K562 (cell line): Measurements from ENCODE around the gene ZNF460. TPM values are rescaled to one million over a fixed set of nuclear protein-coding genes. Genes with fewer than 3 reads are reported as not detected.
"Not testable (repeated sequence)": the region's sequence is repeated elsewhere in the genome, so short reads cannot be mapped to it uniquely, and the experiment has no call there.

Source experiments
- ATAC-seq: fragments of 200-7000 bp; cut with Tn5 transposase; 3 replicates; pipeline ENCODE4 v1.9.1; 2020; ENCODE audit warnings: moderate library complexity
- BruUV-seq: library from RNA; stranded (reverse); fragments of 400-500 nt; replicated peaks from 2 replicates; lab custom pipeline; 2021; lab: Mats Ljungman, UMichigan
- CTCF ChIA-PET: fragments of 300-600 bp; formaldehyde crosslinking; extraction: SDS; loops from one replicate; lab custom pipeline; 2021; ENCODE audit warnings: low intra/inter-chr PET ratio; lab: Yijun Ruan, JAX
- POLR2A ChIA-PET: fragments of 300-600, 350-650 bp; sonication (Branson Sonifier 250); formaldehyde crosslinking; extraction: SDS; loops from one replicate; lab custom pipeline; 2021; ENCODE audit warnings: antibody characterized with exemption, inconsistent platforms; lab: Yijun Ruan, JAX
- DNase-seq, 4 experiments: peaks; one replicate each; pipeline versions ENCODE4 v3.0.0 to v3.0.0-alpha.2; 2011 to 2018; ENCODE audit warnings: low spot score in 3 of 4, mixed read lengths in 3 of 4; ENCODE audit errors: extremely low read depth in 1 of 4
- FAIRE-seq: peaks from 2 replicates; lab custom pipeline; 2011; peaks lifted over from hg19 to GRCh38; lab: Jason Lieb, UNC
- H2AFZ ChIP-seq: 2 replicates; pipeline ENCODE4 v1.6.0; 2011; ENCODE audit warnings: low read depth, low read length, control low read depth, inconsistent platforms
- H3K27ac ChIP-seq: fragments of 200-600 bp; 3 replicates; pipeline ENCODE4 v1.8.0; 2011; ENCODE audit warnings: low read depth, mild to moderate bottlenecking, control low read depth, inconsistent platforms, low read length, moderate library complexity, mixed read lengths; ENCODE audit errors: extremely low read depth
- H3K27me3 ChIP-seq, 2 experiments: fragments of 300-600 bp in 1 of 2; 2 replicates in 1 of 2; 3 replicates in 1 of 2; pipeline versions ENCODE4 v1.6.0 to v1.8.0; 2011; ENCODE audit warnings: inconsistent platforms in 2 of 2, low read length in 2 of 2, mild to moderate bottlenecking in 1 of 2, mixed read lengths in 1 of 2, moderate library complexity in 1 of 2; ENCODE audit not compliant: control insufficient read depth in 2 of 2, insufficient read depth in 2 of 2
- H3K36me3 ChIP-seq: fragments of 300-600 bp; 3 replicates; pipeline ENCODE4 v1.8.0; 2011; ENCODE audit warnings: mild to moderate bottlenecking, low read length, inconsistent platforms; ENCODE audit not compliant: control insufficient read depth, insufficient read depth
- H3K4me1 ChIP-seq, 2 experiments: fragments of 200-600 bp in 1 of 2; replicated peaks in 1 of 2; 2 replicates in 1 of 2; 3 replicates in 1 of 2; pipeline versions ENCODE4 v1.5.1 to v1.8.0; 2011; ENCODE audit warnings: inconsistent platforms in 2 of 2, low read length in 2 of 2, mild to moderate bottlenecking in 1 of 2, mixed read lengths in 1 of 2, moderate library complexity in 1 of 2; ENCODE audit not compliant: control insufficient read depth in 2 of 2, insufficient read depth in 2 of 2
- H3K4me2 ChIP-seq: 2 replicates; pipeline ENCODE4 v1.6.1; 2011; ENCODE audit warnings: low read length, control low read depth, inconsistent platforms, mixed read lengths; ENCODE audit not compliant: insufficient read depth
- H3K4me3 ChIP-seq: fragments of 200-600 bp; sonication (generic), shearing (Covaris generic); 2 replicates; pipeline ENCODE4 v1.5.1; 2016; ENCODE audit warnings: control low read depth, inconsistent platforms
- H3K79me2 ChIP-seq: fragments of 200-600 bp; 3 replicates; pipeline ENCODE4 v1.8.0; 2011; ENCODE audit warnings: low read length, inconsistent platforms; ENCODE audit not compliant: control insufficient read depth, insufficient read depth
- H3K9ac ChIP-seq, 2 experiments: 2 replicates each; pipeline versions ENCODE4 v1.6.0 to v1.6.1; 2011; ENCODE audit warnings: low read depth in 2 of 2, low read length in 2 of 2, control low read depth in 1 of 2, inconsistent platforms in 1 of 2, mild to moderate bottlenecking in 1 of 2, mixed read lengths in 1 of 2; ENCODE audit not compliant: insufficient read depth in 1 of 2
- H3K9me1 ChIP-seq: one replicate; pipeline ENCODE4 v1.6.0; 2011; ENCODE audit warnings: inconsistent platforms, mild to moderate bottlenecking, low read length, moderate library complexity; ENCODE audit not compliant: control insufficient read depth, insufficient read depth
- H3K9me3 ChIP-seq: replicated peaks from 2 replicates; pipeline ENCODE4 v1.5.1; 2011; ENCODE audit warnings: low read depth, low read length, inconsistent platforms; ENCODE audit not compliant: control insufficient read depth, insufficient read depth
- H4K20me1 ChIP-seq: replicated peaks from 2 replicates; pipeline ENCODE4 v1.6.1; 2011; ENCODE audit warnings: low read length, inconsistent platforms, mixed read lengths; ENCODE audit not compliant: control insufficient read depth, insufficient read depth
- CCAR2 ChIP-seq: fragments of 200-400 bp; formaldehyde crosslinking; IDR thresholded peaks from 2 replicates; pipeline ENCODE4 v1.6.1; 2017; ENCODE audit warnings: mild to moderate bottlenecking, low read depth, low read length
- L3MBTL2 ChIP-seq: fragments of 450-650 bp; IDR thresholded peaks from 2 replicates; pipeline ENCODE4 v1.6.1; 2016; ENCODE audit warnings: mild to moderate bottlenecking, moderate library complexity
- NFE2 ChIP-seq: IDR thresholded peaks from 2 replicates; pipeline ENCODE4 v1.6.1; 2014; ENCODE audit warnings: antibody characterized with exemption, low read depth
- TCFL5 ChIP-seq: fragments of 250-450 bp; sonication (Bioruptor Pico); conservative IDR thresholded peaks from 2 replicates; pipeline ENCODE4 v1.6.1; 2021; ENCODE audit warnings: mild to moderate bottlenecking, moderate library complexity, matching md5 sums
- WGBS: fragments of 100-300 bp; shearing (Covaris generic); methylation state at CpG from one replicate; pipeline ENCODE4 v1.1.6; 2016; ENCODE audit warnings: low coverage, mixed read lengths; ENCODE audit not compliant: insufficient coverage; ENCODE audit errors: missing lambda C conversion rate; 5-methylcytosine and 5-hydroxymethylcytosine counted together
- in situ Hi-C: fragments of 300-500 bp; cut with MboI; formaldehyde crosslinking; loops from 4 replicates; pipeline ENCODE4 v1.15.0; 2018; ENCODE audit warnings: inconsistent platforms, mixed read lengths
- intact Hi-C: fragments of 100-400 bp; cut with micrococcal nuclease; formaldehyde crosslinking; loops from 2 replicates; pipeline ENCODE4 v1.14.2; 2022
- polyA plus RNA-seq, 8 experiments: library from polyadenylated mRNA; depleted of rRNA in 4 of 8; stranded (reverse) in 5 of 8; unstranded in 3 of 8; fragments of >200 nt; fragmentation: Nextera tagmentation in 2 of 8; fragmentation: Illumina TruSeq in 1 of 8; extraction: Ambion mirVana in 2 of 8; extraction: Trizol in 1 of 8; gene quantifications; 2 replicates each; pipeline versions ENCODE4 v1.2.1 to v1.2.3, GENCODE V29; 2011 to 2014; ENCODE audit warnings: inconsistent platforms in 1 of 8, missing spikeins in 1 of 8
- total RNA-seq, 7 experiments: library from RNA; depleted of rRNA in 6 of 7; stranded (reverse); fragments of >200 nt in 6 of 7; fragmentation: Illumina TruSeq in 2 of 7; extraction: Trizol in 2 of 7; gene quantifications; 2 replicates each; pipeline versions ENCODE4 v1.2.1 to v1.2.3, GENCODE V29; 2011 to 2021; ENCODE audit warnings: low replicate concordance in 1 of 7
- TF ChIP-seq, protein P1 (sequence below): fragments of 250-450 bp; sonication (Bioruptor Pico); IDR thresholded peaks from 2 replicates; pipeline ENCODE4 v1.5.0; 2021
- TF ChIP-seq, protein P2 (sequence below): fragments of 250-450 bp; sonication (Bioruptor Pico); IDR thresholded peaks from 2 replicates; pipeline ENCODE4 v1.8.0; 2021; ENCODE audit warnings: moderate library complexity, mild to moderate bottlenecking, inconsistent platforms

ZNF460 gene
- total and polyA plus RNA-seq, 9 of the 15 experiments (the other 6 are each of a cell fraction or from before 2014, with no cell fraction given) = 0.45 to 36.2 (median 16.6) TPM

DNA sequence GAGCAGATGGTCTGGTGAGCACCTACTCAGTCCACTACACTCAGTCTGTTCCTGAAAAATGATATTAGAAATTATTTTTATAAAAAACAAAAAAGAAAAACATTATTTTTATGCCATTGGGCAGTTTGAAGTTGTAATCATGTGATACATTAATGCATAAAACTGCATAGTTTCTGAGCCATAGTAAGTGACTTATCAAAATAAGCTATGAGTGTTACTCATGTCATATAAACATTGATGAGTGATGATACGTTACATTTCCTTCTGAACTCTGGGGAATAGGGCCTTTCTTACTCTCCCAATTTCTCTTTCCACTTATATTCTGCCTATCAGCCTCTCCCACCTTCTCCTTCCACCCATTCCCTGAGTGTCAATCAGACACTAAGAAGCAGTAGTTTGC is 31.0 kb upstream of the ZNF460 start (continued):
- TF ChIP-seq, protein P1, sequence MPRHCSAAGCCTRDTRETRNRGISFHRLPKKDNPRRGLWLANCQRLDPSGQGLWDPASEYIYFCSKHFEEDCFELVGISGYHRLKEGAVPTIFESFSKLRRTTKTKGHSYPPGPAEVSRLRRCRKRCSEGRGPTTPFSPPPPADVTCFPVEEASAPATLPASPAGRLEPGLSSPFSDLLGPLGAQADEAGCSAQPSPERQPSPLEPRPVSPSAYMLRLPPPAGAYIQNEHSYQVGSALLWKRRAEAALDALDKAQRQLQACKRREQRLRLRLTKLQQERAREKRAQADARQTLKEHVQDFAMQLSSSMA (CRISPR knock-in tag) = no peak
- TF ChIP-seq TCFL5 (no peak), CCAR2 (no peak), NFE2 (no peak)
- TF ChIP-seq, protein P2, sequence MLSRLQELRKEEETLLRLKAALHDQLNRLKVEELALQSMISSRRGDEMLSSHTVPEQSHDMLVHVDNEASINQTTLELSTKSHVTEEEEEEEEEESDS (CRISPR knock-in tag) = no peak

DNA sequence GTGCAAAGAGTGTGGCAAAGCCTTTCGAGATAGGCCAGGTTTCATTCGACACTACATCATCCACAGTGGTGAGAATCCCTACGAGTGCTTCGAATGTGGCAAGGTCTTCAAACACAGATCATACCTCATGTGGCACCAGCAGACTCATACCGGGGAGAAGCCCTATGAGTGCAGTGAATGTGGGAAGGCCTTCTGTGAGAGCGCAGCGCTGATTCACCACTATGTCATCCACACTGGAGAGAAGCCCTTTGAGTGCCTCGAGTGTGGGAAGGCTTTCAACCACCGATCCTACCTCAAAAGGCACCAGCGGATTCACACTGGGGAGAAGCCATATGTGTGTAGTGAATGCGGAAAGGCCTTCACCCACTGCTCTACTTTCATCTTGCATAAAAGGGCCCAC is 26.5 kb upstream of the ZNF460 start:
- not testable (repeated sequence) for DNase-seq
- peak; percentile 61 for FAIRE-seq
- WGBS = 87% methylated on average over 11 of the region's 11 CpGs

More for the DNA sequence above, 26.5 kb upstream of the ZNF460 start:
- H3K36me3 ChIP-seq = peaks cover 42% of the 10 kb centered on the region; the same call in 2 of the 3 replicates
- TF ChIP-seq L3MBTL2 = 0 out of 2 replicates have a peak, but pooled peaks have one; percentile 13
- H3K9me1 ChIP-seq, H2AFZ ChIP-seq, H3K4me2 ChIP-seq, POLR2A ChIA-PET, CTCF ChIA-PET, H3K27ac ChIP-seq, H3K27me3 ChIP-seq, H3K79me2 ChIP-seq, ATAC-seq, BruUV-seq, H4K20me1 ChIP-seq, H3K4me3 ChIP-seq, H3K9ac ChIP-seq, H3K9me3 ChIP-seq, intact Hi-C loops, H3K4me1 ChIP-seq, in situ Hi-C loops: not testable (repeated sequence)
